Smooth muscle cell of the brain vasculature (primary cell): ENCODE measurements around the gene ABHD8.

Source experiments
- DNase-seq: peaks from one replicate; pipeline ENCODE4 v3.0.0-alpha.2; 2012; ENCODE audit warnings: low read depth, low spot score

Gene ABHD8

GRCh38 chr19:17333611-17334413 is 30.6 kb upstream of the ABHD8 start:
- DNase-seq, result no peak

GRCh38 chr19:17332677-17333581 is 29.7 kb upstream of the ABHD8 start:
- no peak for DNase-seq

GRCh38 chr19:17332360-17332676 is 29.1 kb upstream of the ABHD8 start:
- DNase-seq, result no peak

- DNase-seq, result no peak
Measured at GRCh38 chr19:17331045-17331558, 27.9 kb upstream of the ABHD8 start.

- no peak for DNase-seq
Measured at GRCh38 chr19:17330262-17331044, 27.2 kb upstream of the ABHD8 start.

GRCh38 chr19:17329366-17330261 is 26.4 kb upstream of the ABHD8 start:
- no peak for DNase-seq

- no peak for DNase-seq
Measured at GRCh38 chr19:17328517-17329365, 25.5 kb upstream of the ABHD8 start.

GRCh38 chr19:17327654-17328516 is 24.7 kb upstream of the ABHD8 start:
- DNase-seq, result no peak

- no peak for DNase-seq
Measured at GRCh38 chr19:17327068-17327653, 23.9 kb upstream of the ABHD8 start.

- DNase-seq, result no peak
Measured at GRCh38 chr19:17326595-17326966, 23.4 kb upstream of the ABHD8 start.

- no peak for DNase-seq
Measured at GRCh38 chr19:17325881-17326594, 22.8 kb upstream of the ABHD8 start.

GRCh38 chr19:17325133-17325532 is 21.9 kb upstream of the ABHD8 start:
- DNase-seq, result no peak

GRCh38 chr19:17324357-17325114 is 21.3 kb upstream of the ABHD8 start:
- DNase-seq, result no peak

GRCh38 chr19:17323964-17324332 is 20.7 kb upstream of the ABHD8 start:
- DNase-seq, result no peak

GRCh38 chr19:17323300-17323963 is 20.2 kb upstream of the ABHD8 start:
- no peak for DNase-seq

GRCh38 chr19:17322854-17323253 is 19.6 kb upstream of the ABHD8 start:
- DNase-seq, result no peak
